22Rv1 (cell line): ENCODE measurements around the gene HMGN3.

Experiments
- H3K27ac ChIP-seq: fragments of 450-650 bp; 2 replicates; pipeline ENCODE4 v1.5.1; 2017
- CTCF ChIP-seq: fragments of 450-650 bp; IDR thresholded peaks from 2 replicates; pipeline ENCODE4 v1.5.1; 2017; ENCODE audit warnings: mild to moderate bottlenecking
- ZFX ChIP-seq: fragments of 450-650 bp; IDR thresholded peaks from 2 replicates; pipeline ENCODE4 v1.6.1; 2017; ENCODE audit warnings: antibody characterized with exemption, borderline replicate concordance

The HMGN3 gene

GRCh38 chr6:79167931-79168694, 66.4 kb downstream of the HMGN3 start:
- no peak for TF ChIP-seq CTCF
- no peak for TF ChIP-seq ZFX
- H3K27ac ChIP-seq, result no peak overlapping the region

- TF ChIP-seq ZFX (no peak), CTCF (no peak)
- no peak overlapping the region for H3K27ac ChIP-seq
These were observed 74.6 kb downstream of the HMGN3 start for GRCh38 chr6:79159846-79160245.

GRCh38 chr6:79158856-79159516, 75.5 kb downstream of the HMGN3 start:
- TF ChIP-seq ZFX (no peak), CTCF (no peak)
- peak overlapping the region; percentile 37 for H3K27ac ChIP-seq

GRCh38 chr6:79157961-79158644, 76.4 kb downstream of the HMGN3 start:
- H3K27ac ChIP-seq, result peak overlapping the region; percentile 37
- TF ChIP-seq CTCF (no peak), ZFX (no peak)

- TF ChIP-seq CTCF, result no peak
- TF ChIP-seq ZFX, result no peak
These were observed 82.2 kb downstream of the HMGN3 start for GRCh38 chr6:79152269-79152737.

More at GRCh38 chr6:79152269-79152737, 82.2 kb downstream of the HMGN3 start:
- no peak overlapping the region for H3K27ac ChIP-seq
